HG03439 (cell line): Measurements from ENCODE around the gene CA10.

Experiments
- ATAC-seq: cut with Tn5 transposase; IDR thresholded peaks from one replicate; pipeline ENCODE4 v1.9.1; 2021; ENCODE audit warnings: mild to moderate bottlenecking, moderate library complexity; ENCODE audit not compliant: unreplicated experiment

The CA10 gene

GRCh38 chr17:51793686-51794085 lies 364.8 kb downstream of the CA10 start:
- ATAC-seq: no peak

GRCh38 chr17:51778842-51779241 lies 379.7 kb downstream of the CA10 start:
- no peak for ATAC-seq

- ATAC-seq: no peak
Observed at GRCh38 chr17:51770027-51770759, 388.3 kb downstream of the CA10 start.

- no peak for ATAC-seq
Observed at GRCh38 chr17:51769231-51769630, 389.3 kb downstream of the CA10 start.

GRCh38 chr17:51768706-51769105 lies 389.8 kb downstream of the CA10 start:
- no peak for ATAC-seq

GRCh38 chr17:51767287-51767686 lies 391.2 kb downstream of the CA10 start:
- no peak for ATAC-seq

- no peak for ATAC-seq
Observed at GRCh38 chr17:51765282-51766135, 393.0 kb downstream of the CA10 start.

- peak; percentile 92 for ATAC-seq
Observed at GRCh38 chr17:51764387-51764971, 394.0 kb downstream of the CA10 start.

GRCh38 chr17:51763058-51763457 lies 395.5 kb downstream of the CA10 start:
- no peak for ATAC-seq

- no peak for ATAC-seq
Observed at GRCh38 chr17:51761105-51761504, 397.4 kb downstream of the CA10 start.

GRCh38 chr17:51759260-51759659 lies 399.3 kb downstream of the CA10 start:
- ATAC-seq: no peak

- ATAC-seq: no peak
Observed at GRCh38 chr17:51751072-51751471, 407.4 kb downstream of the CA10 start.

- no peak for ATAC-seq
Observed at GRCh38 chr17:51748749-51749604, 409.5 kb downstream of the CA10 start.

- no peak for ATAC-seq
Observed at GRCh38 chr17:51746421-51746820, 412.1 kb downstream of the CA10 start.

- no peak for ATAC-seq
Observed at GRCh38 chr17:51745993-51746392, 412.5 kb downstream of the CA10 start.

GRCh38 chr17:51743477-51743876 lies 415.0 kb downstream of the CA10 start:
- ATAC-seq: no peak

GRCh38 chr17:51742571-51742970 lies 415.9 kb downstream of the CA10 start:
- no peak for ATAC-seq

- no peak for ATAC-seq
Observed at GRCh38 chr17:51741458-51741857, 417.1 kb downstream of the CA10 start.

- ATAC-seq: no peak
Observed at GRCh38 chr17:51740531-51740930, 418.0 kb downstream of the CA10 start.

- no peak for ATAC-seq
Observed at GRCh38 chr17:51739245-51739886, 419.1 kb downstream of the CA10 start.
